MM.1S (cell line): ENCODE measurements around the gene TEX13D.

Source experiments
- CTCF ChIP-seq: fragments of 300-600 bp; sonication (generic); IDR thresholded peaks from 2 replicates; pipeline ENCODE4 v1.5.1; 2016; ENCODE audit warnings: antibody characterized with exemption, low read length, mixed read lengths
- EZH2phosphoT487 ChIP-seq: fragments of 300-600 bp; sonication (generic); IDR thresholded peaks from 2 replicates; pipeline ENCODE4 v1.6.1; 2018; ENCODE audit warnings: antibody characterized with exemption, low read length

GRCh38 chrX:124293810-124294209 lies 38.6 kb upstream of the TEX13D start:
- TF ChIP-seq CTCF (no peak), EZH2phosphoT487 (no peak)
